DMS153 treated with DMSO at 0.1 percent for 48 hours (cell line): ENCODE measurements around the gene FAM83C.
"Not testable (repeated sequence)": the region's sequence is repeated elsewhere in the genome, so short reads cannot be mapped to it uniquely, and the experiment has no call there.

Experiments used
- DNase-seq: peaks from one replicate; lab custom pipeline; 2025; ENCODE audit not compliant: unreplicated experiment; lab: John Stamatoyannopoulos, UW

Gene FAM83C

GRCh38 chr20:35269055-35269781 lies 23.0 kb downstream of the FAM83C start:
- no peak for DNase-seq

- DNase-seq: no peak
These were observed 25.1 kb downstream of the FAM83C start for GRCh38 chr20:35267092-35267491.

DNA sequence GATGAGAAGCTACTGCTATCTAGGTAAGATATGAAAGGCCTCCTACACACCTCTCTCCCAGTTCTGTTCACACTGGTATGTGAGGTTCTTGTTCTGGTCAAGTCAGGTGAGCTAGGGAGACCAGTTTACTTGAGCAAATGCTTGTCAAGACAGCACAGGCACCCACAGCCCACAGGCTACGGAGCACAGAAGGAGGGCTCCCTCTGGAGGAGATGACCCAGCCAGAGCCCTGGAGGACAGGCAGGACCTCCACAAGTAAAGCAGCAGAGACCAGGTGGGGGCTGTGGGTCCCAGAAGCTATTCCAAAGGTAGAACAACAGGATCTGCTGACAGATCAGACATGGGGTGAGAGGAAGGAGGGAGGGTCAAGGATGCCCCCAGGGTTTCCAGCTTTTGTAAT lies 27.5 kb downstream of the FAM83C start:
- DNase-seq: no peak

DNA sequence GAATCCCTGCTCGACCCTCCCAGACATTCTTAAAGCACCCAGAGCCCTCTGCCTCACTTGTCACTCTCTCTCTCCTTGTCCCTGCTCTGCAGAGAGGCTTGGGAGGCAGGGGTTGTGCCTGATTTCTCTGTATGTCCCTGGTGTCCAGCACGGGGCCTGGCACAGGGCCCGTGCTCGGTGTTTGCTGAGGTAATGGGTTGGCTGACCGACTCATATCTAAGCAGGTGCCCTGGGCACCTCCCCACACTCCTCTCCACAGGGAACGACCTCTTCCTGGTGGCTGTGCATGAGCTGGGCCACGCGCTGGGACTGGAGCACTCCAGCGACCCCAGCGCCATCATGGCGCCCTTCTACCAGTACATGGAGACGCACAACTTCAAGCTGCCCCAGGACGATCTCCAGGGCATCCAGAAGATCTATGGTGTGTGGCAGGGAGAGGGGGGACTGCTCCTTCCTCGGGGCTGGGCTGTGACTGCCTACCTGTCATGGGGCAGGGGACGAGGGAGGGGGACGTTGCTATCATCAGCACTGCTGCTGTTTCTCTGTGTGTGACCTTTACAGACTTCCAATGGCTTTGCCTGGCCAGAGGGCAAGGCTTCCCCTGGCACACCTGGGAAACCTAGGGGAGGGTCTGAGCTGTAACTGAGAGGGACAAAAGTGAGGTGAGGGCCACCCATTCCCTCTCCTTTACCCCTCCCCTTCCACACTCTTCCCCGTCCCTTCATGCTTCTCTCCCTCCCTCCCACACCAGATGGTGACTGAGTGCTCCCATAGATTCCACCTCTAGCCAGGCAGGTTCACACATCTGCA lies 28.5 kb downstream of the FAM83C start:
- no peak for DNase-seq

DNA sequence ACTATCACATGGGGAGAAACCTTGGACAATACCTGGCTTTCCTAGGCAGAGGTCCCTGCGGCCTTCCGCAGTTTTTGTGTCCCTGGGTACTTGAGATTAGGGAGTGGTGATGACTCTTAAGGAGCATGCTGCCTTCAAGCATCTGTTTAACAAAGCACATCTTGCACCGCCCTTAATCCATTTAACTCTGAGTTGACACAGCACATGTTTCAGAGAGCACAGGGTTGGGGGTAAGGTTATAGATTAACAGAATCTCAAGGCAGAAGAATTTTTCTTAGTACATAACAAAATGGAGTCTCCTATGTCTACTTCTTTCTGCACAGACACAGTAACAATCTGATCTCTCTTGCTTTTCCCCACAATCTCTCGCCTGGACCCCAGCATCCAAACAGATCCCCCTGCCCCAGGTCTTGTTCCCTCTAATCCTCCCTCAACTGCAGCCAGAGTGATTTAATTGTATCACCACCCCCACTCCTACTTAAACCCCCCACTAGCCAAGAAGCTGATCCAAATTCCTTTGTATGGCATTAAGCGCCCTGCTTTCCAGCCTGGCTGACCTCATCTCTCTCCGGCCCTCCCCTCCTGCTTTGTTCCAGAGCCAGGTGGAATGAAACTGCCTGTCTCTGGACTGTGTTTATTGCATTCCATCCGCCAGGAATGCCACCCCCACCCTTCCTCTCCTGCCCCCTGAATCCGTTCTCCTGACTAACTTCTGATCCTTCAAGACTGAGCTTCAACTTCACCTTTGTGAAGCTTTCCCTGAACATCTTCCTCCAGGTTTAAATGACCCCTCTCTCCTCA lies 29.3 kb downstream of the FAM83C start:
- not testable (repeated sequence) for DNase-seq

DNA sequence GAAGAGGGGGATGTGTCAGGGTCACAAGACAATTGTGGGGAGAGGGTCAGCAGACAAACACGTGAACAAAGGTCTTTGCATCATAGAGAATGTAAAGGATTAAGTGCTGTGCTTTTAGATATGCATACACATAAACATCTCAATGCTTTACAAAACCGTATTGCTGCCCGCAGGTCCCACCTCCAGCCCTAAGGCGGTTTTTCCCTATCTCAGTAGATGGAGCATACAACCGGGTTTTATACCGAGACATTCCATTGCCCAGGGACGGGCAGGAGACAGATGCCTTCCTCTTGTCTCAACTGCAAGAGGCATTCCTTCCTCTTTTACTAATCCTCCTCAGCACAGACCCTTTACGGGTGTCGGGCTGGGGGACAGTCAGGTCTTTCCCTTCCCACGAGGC lies 29.9 kb downstream of the FAM83C start:
- not testable (repeated sequence) for DNase-seq

DNA sequence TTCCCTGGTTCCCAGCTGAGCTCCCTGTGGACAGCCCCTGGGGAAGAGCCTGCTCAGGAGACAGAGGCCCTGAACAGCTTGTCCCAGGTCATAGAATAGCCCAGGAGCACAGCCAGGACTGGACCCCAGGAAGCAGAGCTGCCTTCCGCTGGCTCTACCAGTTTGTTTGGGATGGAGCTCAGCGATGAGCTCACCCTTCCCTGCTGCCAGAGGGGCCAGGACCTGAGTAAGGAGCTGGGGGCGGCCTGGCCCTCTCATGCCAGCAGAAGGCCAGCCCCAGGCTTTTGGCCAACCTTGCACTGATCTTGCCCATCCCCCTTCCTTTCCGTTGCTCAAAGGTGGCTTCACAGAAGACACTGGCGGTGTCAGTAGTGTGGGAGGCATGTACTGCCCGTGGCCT lies 31.8 kb downstream of the FAM83C start:
- DNase-seq: no peak

- DNase-seq: no peak
These were observed 34.9 kb downstream of the FAM83C start for GRCh38 chr20:35257175-35257909.

DNA sequence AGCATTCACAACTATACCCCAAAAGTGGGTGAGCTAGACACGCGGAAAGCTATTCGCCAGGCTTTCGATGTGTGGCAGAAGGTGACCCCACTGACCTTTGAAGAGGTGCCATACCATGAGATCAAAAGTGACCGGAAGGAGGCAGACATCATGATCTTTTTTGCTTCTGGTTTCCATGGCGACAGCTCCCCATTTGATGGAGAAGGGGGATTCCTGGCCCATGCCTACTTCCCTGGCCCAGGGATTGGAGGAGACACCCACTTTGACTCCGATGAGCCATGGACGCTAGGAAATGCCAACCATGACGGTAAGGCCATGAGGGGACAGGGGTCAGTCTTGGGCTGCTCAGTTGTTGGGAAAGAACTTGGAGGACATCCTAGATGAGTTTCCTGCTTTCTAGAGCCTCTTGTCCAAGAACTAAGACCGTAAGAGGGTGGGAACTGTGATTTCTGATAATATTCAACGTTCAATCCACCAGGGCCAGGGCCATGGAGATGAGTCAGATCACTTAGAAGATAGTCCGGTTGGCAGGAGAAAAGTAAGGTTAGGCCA lies 37.7 kb downstream of the FAM83C start:
- no peak for DNase-seq

- DNase-seq: no peak
These were observed 39.2 kb downstream of the FAM83C start for GRCh38 chr20:35253010-35253409.

GRCh38 chr20:35252598-35252997 lies 39.6 kb downstream of the FAM83C start:
- not testable (repeated sequence) for DNase-seq

DNA sequence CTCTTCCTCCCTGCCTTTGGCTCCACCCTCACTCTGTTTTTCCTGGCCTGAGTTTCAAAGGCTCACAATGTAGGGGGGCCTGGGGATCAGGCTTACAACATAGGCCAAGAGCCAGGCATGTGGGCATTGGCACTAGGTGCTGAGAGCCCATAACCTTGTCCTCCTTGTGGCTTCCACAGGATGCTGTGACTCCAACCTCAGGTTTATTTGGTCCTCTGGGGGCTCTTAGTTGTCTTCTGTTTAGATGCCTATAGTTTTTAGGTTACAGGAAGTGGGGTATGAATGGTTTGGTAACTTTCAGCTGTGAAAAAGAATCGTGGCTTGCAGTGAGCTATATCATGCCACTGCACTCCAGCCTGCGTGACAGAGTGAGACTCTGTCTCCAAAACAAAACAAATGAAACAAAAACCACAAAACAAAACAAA lies 40.2 kb downstream of the FAM83C start:
- no peak for DNase-seq

DNA sequence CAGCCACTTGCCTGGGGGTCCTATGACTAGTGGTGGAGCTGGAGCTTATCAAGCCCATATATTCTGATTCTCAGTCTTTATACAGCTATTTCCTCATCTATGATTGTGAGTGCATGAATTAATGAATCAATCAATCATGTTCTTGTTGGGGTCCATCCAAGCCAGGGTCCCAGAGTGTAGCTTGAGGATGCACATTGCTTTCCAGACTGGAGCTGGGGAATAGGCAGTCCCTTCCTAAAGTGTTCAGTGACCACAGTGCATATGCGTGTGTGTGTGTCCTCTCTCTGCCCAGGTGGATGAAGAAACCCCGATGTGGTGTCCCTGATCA lies 40.6 kb downstream of the FAM83C start:
- DNase-seq: no peak

GRCh38 chr20:35248641-35249475 lies 43.4 kb downstream of the FAM83C start:
- no peak for DNase-seq

DNA sequence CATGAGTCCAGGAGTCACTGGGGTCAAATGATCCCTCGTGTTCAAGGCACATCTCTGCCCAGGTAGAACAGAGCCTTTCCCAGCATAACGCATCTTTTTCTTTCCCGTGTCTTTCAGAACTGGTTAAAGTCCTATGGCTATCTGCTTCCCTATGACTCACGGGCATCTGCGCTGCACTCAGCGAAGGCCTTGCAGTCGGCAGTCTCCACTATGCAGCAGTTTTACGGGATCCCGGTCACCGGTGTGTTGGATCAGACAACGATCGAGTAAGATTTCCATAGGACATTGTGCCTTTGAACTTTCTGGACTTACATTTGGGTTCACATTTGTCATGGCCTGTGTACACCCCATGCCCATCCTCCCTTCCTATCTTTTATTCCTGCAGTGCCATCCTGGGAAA lies 45.5 kb downstream of the FAM83C start:
- no peak for DNase-seq

DNA sequence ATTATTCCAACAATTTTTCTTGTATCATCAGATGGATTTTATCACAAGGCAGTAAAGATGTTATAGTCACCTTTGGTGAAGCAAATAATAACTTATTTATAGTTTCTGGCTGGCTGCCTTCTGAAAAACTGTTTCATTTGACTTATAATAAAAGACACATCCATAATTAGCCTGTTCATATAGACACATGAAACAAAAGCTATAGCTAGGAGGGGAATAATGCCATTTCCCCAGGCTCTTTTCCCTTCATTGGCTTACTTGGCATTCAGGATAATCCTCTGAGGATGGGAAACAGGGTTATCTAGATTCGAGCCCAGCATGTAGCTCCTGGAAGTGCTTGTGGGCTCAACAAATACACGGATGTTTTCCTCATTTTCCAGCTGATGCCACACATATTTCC lies 48.2 kb downstream of the FAM83C start:
- DNase-seq: no peak

DNA sequence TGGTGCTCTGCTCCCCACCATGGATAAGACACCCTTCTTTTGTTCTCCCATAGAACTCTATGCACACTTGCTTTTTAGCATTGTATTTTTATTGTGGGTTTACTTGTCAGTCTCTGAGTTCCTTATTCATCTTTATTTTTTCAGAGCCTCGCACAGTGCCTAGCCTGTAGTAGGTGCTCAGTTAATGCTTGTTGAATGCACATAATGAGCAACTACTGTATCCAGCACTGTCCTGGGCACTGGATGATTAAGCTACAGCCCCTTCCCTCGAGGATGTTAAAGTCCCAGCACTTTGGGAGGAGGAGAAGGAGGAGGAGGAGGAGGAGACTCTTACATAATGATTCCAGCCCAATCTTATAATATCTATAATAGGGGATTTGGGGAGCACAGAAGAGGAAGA lies 48.9 kb downstream of the FAM83C start:
- DNase-seq: no peak

- DNase-seq: no peak
These were observed 51.4 kb downstream of the FAM83C start for GRCh38 chr20:35240811-35241293.

DNA sequence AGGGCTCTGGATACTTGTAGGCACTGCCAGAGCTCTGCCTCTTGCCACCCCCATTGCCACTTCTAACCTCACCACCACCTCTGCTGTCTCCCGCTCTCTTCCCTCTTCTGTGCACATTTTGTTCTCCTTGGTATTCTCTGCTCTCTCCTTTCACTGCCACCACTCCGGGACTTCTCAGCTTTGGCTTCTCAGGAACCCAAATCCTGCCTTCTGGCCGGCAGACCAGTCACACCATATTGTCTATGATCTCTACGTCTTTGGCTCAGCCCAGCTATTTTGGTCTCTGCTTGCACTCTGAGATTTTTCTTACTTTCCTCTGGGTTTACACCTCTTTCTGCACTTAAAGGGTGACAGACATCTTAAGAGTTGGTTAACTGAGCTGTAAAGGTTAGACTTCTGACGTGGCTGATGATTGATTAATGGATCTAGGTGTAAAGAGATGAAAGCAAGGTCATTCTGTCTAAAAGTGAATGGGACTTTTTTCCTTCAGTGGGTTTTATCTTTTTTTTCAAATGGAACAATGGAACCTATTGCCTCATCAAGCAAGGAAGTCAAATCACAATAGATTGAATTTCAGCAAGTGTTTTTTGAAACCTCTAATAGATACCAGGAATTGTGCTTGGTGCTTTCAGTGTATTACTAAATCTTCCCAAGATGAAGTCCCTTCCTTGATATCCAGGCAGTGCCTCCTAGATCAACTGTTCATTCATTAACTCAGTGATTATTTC lies 52.0 kb downstream of the FAM83C start:
- DNase-seq: no peak
